ENCODE measurements around the gene KRT32. TPM values are rescaled to one million over a fixed set of nuclear protein-coding genes. Genes with fewer than 3 reads are reported as not detected.

The KRT32 gene
- total and polyA plus RNA-seq, 3 donors from 2014 or later: 0.19 TPM; not detected in 2

DNA sequence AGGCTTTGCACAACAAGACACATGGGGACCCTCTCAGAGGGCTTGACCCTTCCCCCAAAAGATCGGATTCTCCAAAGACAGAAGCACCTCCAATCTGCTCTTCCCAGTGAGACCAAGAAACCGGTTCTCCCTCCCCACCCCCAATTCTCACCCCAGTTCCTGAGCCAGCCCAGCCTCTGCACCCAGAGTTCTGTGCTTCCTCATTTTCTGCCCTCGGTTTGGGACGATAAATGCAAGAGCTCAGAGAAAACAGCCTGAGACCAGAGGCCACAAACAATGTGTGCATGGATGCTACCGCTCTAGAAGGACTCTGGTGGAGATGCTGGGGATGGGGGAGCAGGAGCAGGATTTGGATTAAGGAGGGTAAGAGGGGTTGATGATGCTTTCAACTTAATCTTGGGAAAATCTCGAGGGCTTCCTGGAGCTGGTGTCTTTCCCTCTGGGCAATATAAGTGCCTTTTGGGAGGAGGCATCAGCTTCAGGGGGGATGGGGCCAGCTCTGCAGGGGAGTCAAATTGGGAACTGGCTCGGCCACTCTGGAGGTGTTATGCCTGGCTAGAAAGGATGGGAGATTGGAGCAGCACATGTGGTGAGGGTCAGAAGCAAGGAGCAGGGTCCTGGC, 45.5 kb upstream of the KRT32 start:
- H3K27ac ChIP-seq: no peak overlapping the region
- 62 to 72% methylated on average over 6 to 7 of the region's 7 CpGs for WGBS, 2 donors
- TF ChIP-seq POLR2A (IDR thresholded peaks at IDR 0.05) (no peak), CTCF (IDR thresholded peaks at IDR 0.05) (no peak)

DNA sequence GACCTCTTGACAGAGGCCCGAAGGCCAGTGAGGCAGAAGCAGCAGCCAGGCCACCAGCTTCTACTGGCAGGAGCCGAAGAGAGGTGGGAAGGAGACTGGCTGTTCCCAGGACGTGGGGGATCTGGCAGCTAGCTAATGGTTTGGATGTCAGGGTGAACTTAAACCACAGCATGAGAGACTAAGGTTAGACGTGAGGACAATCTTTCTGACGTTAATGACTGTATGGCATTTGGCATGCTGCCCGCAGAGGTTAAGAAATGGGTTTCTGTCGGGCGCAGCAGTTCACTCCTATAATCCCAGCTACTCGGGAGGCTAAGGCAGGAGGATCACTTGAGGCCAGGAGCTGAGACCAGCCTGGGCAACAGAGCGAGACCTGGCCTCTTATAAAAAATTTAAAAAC, 44.5 kb upstream of the KRT32 start:
- WGBS, 2 donors: 71 to 80% methylated on average over 10 of the region's 10 CpGs
- H3K4me1 ChIP-seq: peaks cover 13% of the 10 kb centered on the region

More for the DNA sequence above, 45.5 kb upstream of the KRT32 start:
- no peaks in the 10 kb centered on the region for H3K36me3 ChIP-seq (ENCODE audit: low read depth, missing control alignments)
- DNase-seq: no peak
- intact Hi-C loops (cut with DNase I; ENCODE audit: low total_unique reads): no loop called here
- H3K9me3 ChIP-seq: no peaks in the 10 kb centered on the region
- H3K27me3 ChIP-seq: no peaks in the 10 kb centered on the region
- H3K4me3 ChIP-seq: no peak overlapping the region
- peaks cover 7% of the 10 kb centered on the region for H3K4me1 ChIP-seq

DNA sequence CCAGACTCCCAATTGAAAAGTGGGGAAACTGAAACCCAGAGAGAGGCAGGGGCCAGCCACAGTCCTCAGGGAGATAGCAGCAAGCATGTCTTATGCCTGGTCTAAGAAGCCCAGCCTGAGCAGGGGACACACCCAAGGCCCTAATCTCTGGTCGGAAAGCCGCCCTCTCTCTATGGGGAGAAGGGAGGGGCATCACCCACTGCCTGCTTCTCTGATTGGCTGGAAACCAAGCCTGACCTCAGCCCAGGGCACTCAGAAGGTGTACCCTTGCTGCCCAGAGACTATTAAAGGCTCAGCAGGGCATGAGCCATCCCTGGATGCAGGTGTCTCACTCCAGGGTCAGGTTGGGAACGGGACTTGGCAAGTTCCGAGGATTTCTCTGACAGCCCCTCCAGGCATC, 43.9 kb upstream of the KRT32 start:
- intact Hi-C loops (cut with DNase I; ENCODE audit: low total_unique reads): no loop called here
- no peak for DNase-seq
- Histone ChIP-seq H3K4me1 (peaks cover 13% of the 10 kb centered on the region), H3K9me3 (no peaks in the 10 kb centered on the region), H3K36me3 (ENCODE audit: low read depth, missing control alignments) (no peaks in the 10 kb centered on the region), H3K27ac (no peak overlapping the region), H3K27me3 (no peaks in the 10 kb centered on the region), H3K4me3 (no peak overlapping the region)
- TF ChIP-seq CTCF (IDR thresholded peaks at IDR 0.05) (no peak), POLR2A (IDR thresholded peaks at IDR 0.05) (no peak)
- 55 to 90% methylated on average over 2 to 4 of the region's 4 CpGs for WGBS, 2 donors

More for the DNA sequence above, 44.5 kb upstream of the KRT32 start:
- no peak for DNase-seq
- Histone ChIP-seq H3K27me3 (no peaks in the 10 kb centered on the region), H3K36me3 (ENCODE audit: low read depth, missing control alignments) (no peaks in the 10 kb centered on the region), H3K9me3 (no peaks in the 10 kb centered on the region), H3K4me3 (no peak overlapping the region), H3K27ac (no peak overlapping the region)
- no peak for TF ChIP-seq CTCF (IDR thresholded peaks at IDR 0.05)
- no peak for TF ChIP-seq POLR2A (IDR thresholded peaks at IDR 0.05)
- intact Hi-C loops (cut with DNase I; ENCODE audit: low total_unique reads): no loop called here

GRCh38 chr17:41510251-41511065, 43.3 kb upstream of the KRT32 start:
- Histone ChIP-seq H3K27me3 (no peaks in the 10 kb centered on the region), H3K4me1 (peaks cover 13% of the 10 kb centered on the region), H3K9me3 (no peaks in the 10 kb centered on the region), H3K27ac (no peak overlapping the region), H3K36me3 (ENCODE audit: low read depth, missing control alignments) (no peaks in the 10 kb centered on the region), H3K4me3 (no peak overlapping the region)
- intact Hi-C loops (cut with DNase I; ENCODE audit: low total_unique reads): no loop called here
- WGBS, 2 donors: 87% methylated on average over 7 of the region's 7 CpGs
- TF ChIP-seq POLR2A (IDR thresholded peaks at IDR 0.05): no peak
- no peak for TF ChIP-seq CTCF (IDR thresholded peaks at IDR 0.05)
- DNase-seq: no peak
